GM18519 (cell line): ENCODE measurements around the gene MLYCD.

Experiments used
- ATAC-seq: cut with Tn5 transposase; IDR thresholded peaks from one replicate; pipeline ENCODE4 v1.9.1; 2021; ENCODE audit warnings: mild to moderate bottlenecking, moderate library complexity; ENCODE audit not compliant: unreplicated experiment, low FRiP score

MLYCD gene

DNA sequence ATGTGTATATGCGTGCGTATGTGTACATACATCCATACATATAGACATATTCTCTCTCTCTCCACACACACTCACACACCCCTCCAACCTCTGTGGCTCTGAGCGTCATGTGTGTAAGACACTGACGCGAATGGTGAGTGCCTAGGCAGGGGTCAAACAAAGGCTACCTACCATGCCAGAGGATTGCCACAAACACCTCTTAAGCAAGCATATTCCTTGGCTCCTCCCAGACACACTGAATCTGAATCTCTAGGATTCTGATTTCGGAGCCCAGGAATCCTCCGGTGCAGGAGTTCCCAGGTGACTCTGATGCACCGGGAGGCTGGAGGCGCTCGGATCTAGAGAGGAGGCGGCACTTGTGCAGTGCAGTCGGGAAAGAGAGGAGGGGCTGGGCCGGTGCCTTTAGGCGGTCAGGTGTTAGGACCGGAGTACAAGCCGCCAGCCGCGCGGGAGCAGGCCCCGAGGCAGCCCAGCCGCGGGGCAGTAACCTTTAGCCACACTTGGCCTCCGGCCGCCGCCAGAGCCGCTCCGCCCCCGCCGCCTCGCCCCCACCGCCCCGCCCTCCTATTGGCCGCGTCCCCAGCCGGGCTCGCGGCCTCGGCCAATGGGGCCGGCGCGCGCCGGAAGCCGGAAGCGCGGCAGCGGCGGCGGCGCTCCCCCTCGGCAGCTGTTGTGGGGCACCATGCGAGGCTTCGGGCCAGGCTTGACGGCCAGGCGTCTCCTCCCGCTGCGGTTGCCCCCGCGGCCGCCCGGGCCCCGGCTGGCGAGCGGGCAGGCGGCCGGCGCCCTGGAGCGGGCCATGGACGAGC lies at the start of gene MLYCD:
MLYCD (plus strand) TSS at position 653 of the 809 bp plus-strand sequence; CDS start at position 683, 30 bp downstream.
- ATAC-seq: peak; percentile 78

DNA sequence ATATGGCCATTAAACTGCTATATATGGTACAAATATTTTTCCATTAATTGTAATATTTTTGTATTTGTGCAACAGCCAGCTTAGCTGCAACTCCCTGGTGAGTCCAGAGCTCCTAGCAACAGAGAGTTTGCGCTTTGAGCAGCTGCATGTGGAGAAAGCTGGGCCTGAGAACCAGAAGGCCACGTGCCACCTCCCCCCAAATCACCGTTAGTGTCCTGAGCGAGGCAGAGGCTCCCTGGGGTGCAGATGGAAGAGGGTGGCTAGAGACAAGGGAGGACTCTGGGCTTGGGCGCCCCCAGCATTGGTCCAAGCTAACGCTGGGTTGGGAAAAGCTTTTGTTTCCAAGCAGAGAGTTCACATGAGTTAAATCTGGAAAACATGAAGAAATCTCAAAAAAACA lies 49.5 kb upstream of the MLYCD start:
- ATAC-seq: no peak

DNA sequence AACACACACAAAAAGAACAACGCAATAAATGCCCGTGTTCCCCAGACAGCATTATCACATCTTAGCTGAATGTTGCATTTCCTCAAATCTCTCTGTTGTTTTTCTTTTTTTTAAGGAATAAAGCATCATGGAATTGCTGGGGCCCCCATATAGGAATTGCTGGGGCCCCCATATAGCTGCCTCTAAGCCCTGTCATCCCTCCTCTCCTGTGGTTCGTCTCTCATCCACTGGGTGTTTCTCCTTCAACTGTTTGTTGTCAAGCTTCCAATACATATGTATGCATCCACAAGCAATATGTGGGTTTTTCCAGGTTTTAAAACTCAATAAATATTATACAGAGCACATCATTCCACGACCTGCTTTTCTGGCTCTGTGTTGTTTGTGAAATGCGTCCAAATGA lies 48.0 kb upstream of the MLYCD start:
- ATAC-seq: no peak

GRCh38 chr16:83851473-83851872 lies 47.4 kb upstream of the MLYCD start:
- ATAC-seq: no peak

GRCh38 chr16:83852774-83853173 lies 46.1 kb upstream of the MLYCD start:
- ATAC-seq: no peak

- ATAC-seq: no peak
These were observed 45.1 kb upstream of the MLYCD start for GRCh38 chr16:83853834-83854233.

- ATAC-seq: no peak
These were observed 44.5 kb upstream of the MLYCD start for GRCh38 chr16:83854420-83854819.

DNA sequence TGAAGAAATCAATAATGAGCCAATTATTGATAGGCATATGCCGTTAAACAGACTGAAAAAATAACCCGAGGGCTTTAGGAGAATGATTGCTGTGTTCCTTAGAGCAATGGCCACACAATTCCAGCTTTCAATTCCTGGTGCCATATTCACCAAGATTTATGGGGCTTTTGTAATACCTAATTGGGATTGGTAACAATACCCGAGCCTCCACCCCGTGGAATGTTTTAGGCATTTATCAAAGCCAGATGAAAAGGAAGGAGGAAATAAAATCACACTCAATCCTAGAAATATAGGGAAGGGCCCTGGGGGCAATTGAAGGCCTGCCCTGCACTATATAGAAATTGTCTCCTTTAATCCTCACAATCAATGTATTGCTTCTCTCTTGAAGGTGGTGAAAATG lies 42.1 kb upstream of the MLYCD start:
- ATAC-seq: no peak

GRCh38 chr16:83859265-83859664 lies 39.6 kb upstream of the MLYCD start:
- ATAC-seq: no peak

DNA sequence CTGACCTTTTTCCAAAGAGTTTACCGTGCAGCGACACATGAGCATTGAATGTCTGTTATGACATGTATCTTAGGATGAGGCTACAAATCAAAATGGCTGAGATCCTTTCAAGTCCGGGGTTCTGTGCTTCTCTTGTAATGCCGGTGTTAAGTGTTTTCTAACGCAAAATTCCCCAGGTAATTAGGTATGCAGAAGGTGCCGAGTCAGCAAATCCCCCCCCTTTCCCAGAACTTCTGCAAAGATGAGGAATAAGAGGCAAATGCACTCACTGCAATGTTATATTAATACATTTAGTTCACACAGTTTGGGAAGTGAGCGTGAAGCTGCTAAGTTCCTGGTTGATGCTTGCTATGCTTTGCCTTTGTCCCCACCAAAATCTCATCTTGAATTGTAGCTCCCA lies 36.3 kb upstream of the MLYCD start:
- no peak for ATAC-seq

- no peak for ATAC-seq
These were observed 35.2 kb upstream of the MLYCD start for GRCh38 chr16:83863682-83864081.

DNA sequence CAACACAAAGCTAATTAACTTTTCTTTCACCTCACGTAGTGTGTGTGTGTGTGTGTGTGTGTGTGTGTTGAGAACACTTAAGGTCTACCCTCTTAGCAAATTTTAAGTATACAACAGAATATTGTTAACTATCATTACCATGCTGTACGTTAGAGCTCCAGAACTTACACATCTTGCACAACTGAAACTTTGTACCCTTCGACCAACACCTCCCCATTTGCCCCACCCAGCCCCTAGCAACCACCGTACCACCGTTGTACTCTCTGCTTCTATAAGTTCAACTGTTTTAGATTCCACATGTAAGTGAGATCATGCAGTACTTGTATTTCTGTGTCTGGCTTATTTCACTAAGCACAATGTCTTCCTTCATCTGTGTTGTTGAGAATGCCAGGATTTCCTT lies 28.1 kb upstream of the MLYCD start:
- ATAC-seq: no peak

DNA sequence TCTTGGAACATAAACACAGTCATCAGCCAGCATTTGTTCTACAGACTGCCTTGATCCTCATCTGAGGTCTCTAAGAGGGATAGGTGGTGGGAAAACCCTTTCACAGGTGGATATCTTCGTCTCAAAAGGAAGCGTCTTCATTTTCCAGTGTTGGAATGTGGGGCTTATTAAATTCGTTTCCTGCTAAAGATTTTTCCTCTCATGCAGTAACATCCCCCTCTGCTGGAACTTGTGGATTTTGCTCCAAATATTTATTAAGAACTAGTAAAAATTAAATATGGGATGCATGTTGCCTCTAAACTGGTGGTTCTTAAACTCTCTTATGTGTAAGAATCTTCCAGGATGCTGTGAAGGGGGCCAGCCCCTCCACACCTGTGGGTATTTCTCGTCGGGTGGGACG lies 20.1 kb upstream of the MLYCD start:
- ATAC-seq: no peak

DNA sequence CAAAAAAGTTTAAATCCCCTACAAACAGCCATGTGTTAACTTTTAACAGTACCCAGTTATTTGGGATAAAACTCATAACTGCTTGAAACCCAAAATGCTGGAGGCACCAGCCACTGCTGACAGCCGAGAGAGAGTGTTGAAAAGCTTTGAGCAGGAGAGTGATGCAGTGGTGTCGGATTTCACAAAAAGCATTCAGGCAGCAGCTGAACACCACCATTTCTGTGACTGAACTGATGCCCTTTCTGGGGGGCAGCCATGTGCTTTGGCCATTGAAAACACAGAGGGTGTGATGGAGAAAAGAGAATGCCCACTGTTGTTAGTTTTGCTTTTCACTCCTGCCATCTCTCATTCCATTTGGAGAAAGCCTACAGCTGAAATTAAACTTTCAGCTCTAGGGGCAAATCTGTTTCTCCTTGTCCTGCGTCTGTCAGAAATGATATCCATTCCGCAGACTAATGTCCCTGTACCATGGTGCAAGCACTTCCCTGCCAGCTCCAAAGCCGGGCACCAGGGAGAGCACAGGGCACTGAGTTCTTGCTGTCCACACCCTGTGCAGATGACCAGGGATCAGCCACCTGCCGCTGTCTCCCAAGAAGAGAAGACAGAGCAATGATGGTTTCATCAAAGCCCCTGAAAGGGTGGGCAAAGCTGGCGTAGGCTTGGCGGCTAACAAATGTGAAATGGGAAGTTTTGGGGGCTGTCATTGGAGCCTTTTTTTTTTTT lies 16.6 kb upstream of the MLYCD start:
- ATAC-seq: no peak

GRCh38 chr16:83886199-83886971 lies 12.5 kb upstream of the MLYCD start:
- no peak for ATAC-seq

- no peak for ATAC-seq
These were observed 11.8 kb upstream of the MLYCD start for GRCh38 chr16:83887080-83887479.

DNA sequence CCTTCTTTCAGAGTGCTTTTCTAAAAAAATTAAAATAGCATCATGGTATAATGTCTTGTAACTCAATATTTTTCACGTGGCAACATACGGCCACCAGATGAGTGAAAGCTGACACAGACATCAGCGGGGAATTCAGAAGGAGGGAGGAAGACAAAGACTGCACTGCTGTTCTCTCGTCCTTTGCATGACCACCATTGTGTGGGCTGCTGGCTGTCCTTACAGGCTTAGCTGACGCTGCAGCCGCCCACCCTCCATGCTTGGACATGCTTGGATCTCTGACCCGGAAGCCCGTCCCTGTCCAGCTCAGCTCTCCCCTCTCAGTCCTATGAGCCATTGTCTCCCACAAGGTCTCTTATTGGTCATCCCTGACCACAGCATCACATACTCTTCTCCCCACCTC lies 11.4 kb upstream of the MLYCD start:
- no peak for ATAC-seq

- ATAC-seq: no peak
These were observed 10.3 kb upstream of the MLYCD start for GRCh38 chr16:83888672-83889044.

DNA sequence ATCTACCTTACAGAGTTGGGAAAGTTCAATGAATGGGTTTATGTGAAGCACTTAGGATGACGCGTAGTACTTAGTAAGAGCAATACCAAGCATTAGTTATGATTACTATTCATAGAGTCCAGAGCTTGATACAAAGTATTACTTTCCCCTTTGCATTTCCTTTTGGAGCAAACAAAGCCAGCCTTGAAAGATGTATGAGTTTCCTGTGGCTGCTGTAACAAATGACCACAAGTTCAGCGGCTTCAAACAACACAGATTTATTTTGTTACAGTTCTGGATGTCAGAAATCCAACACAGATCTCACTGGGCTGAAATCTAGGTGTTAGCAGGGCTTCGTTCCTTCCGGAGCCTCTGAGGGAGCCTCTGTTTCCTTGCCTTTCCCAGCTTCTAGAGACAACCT lies 8.6 kb upstream of the MLYCD start:
- no peak for ATAC-seq

- ATAC-seq: no peak
These were observed 7.2 kb upstream of the MLYCD start for GRCh38 chr16:83891742-83892141.

GRCh38 chr16:83895243-83895642 lies 3.7 kb upstream of the MLYCD start:
- ATAC-seq: no peak
